GM12873 (cell line): ENCODE results near the gene CEP85.

Source experiments
- TF ChIP-seq, protein P1 (sequence below): IDR thresholded peaks from 2 replicates; pipeline ENCODE4 v1.5.1; 2012; ENCODE audit warnings: low read depth, mild to moderate bottlenecking, moderate library complexity, low read length, control low read depth; ENCODE audit not compliant: insufficient read depth; ENCODE audit errors: missing control alignments

Gene CEP85

DNA sequence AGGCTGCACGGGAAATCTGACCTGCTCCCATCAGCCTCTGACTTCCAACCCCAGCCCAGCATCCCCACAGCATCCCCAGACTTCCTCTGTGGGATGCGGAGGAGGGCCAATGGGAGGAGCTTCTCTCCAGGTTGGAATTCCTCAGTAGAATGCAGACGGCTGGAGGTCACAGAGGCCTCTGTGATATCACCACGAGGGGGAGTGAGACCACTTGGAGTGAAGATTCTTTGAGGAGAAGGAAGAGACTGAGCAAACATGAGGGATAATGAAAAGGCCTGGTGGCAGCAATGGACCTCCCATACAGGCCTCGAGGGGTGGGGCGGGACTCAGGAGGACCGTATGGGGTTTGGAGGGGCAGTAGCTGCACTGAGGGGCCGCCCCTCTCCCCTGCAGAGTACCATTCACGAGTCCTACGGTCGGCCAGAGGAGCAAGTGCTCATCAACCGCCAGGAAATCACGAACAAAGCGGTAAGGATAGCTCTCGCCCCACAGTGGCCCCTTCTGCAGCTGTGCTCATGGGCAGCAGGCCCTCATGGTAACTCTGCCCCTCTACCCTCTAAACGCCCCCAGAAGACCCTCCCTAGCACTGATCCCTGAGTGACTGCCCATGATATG is 43.5 kb upstream of the CEP85 start, which contains the start of gene CATSPER4:
Gene CATSPER4, plus strand, starts transcription at position 230 of the 615 bp plus-strand sequence. Its CDS starts 26 bp downstream, at position 256.
- TF ChIP-seq, protein P1, sequence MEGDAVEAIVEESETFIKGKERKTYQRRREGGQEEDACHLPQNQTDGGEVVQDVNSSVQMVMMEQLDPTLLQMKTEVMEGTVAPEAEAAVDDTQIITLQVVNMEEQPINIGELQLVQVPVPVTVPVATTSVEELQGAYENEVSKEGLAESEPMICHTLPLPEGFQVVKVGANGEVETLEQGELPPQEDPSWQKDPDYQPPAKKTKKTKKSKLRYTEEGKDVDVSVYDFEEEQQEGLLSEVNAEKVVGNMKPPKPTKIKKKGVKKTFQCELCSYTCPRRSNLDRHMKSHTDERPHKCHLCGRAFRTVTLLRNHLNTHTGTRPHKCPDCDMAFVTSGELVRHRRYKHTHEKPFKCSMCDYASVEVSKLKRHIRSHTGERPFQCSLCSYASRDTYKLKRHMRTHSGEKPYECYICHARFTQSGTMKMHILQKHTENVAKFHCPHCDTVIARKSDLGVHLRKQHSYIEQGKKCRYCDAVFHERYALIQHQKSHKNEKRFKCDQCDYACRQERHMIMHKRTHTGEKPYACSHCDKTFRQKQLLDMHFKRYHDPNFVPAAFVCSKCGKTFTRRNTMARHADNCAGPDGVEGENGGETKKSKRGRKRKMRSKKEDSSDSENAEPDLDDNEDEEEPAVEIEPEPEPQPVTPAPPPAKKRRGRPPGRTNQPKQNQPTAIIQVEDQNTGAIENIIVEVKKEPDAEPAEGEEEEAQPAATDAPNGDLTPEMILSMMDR = no peak

DNA sequence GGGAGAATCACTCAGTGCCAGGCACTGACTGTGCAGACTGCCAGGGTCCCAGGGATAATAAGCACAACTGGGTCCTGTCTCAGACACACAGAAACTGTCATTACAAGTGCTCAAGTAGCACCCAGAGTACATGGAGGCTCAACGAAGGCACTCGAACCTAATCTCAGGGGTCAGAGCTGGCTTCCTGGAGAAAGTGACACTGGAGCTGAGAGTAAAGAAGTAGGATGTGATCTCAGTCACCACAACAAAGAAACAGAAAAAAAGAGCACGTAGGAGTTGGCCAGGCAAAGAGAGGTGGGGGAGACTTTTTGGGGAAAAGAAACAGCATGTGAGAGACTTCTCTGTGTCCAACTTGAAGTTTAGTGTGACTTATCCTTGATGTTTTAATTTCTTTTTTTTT is 42.3 kb upstream of the CEP85 start:
- TF ChIP-seq, protein P1 = no peak

DNA sequence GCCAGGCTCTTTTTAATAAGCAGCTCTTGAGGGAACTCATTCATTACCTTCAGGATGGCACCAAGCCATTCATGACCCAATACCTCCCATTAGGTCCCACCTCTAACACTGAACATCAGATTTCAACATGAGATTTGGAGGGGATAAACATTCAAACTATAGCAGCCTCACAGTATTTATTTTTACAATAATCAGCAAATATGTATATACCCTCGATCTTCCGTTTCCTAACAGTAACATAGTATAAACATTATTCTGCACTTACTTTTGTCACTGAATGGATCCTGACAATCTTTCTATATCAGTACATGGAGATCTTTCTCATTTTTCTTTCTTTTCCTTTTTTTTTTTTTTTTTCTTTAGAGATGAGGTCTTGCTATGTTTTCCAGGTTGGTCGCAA is 38.2 kb upstream of the CEP85 start:
- TF ChIP-seq, protein P1 = no peak

DNA sequence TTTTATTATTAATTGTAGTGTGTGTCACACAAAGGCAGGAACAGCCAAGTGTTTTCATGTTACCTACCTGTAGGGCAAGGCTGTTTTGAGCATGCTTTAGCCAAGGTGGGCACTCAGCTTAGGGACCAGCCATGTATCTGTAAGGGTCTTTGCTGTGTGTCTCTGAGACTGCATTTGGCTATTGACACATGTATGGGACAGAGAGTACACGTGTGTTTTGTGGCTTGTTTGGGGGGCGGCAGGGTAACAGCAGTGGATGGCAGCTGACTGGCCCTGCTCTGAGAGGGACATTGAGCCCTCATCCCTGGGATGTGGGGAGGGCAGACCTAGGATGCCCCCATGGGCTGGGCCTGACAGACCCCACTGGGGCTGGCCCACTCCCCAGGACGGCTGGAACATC is 36.7 kb upstream of the CEP85 start:
- TF ChIP-seq, protein P1 = no peak

DNA sequence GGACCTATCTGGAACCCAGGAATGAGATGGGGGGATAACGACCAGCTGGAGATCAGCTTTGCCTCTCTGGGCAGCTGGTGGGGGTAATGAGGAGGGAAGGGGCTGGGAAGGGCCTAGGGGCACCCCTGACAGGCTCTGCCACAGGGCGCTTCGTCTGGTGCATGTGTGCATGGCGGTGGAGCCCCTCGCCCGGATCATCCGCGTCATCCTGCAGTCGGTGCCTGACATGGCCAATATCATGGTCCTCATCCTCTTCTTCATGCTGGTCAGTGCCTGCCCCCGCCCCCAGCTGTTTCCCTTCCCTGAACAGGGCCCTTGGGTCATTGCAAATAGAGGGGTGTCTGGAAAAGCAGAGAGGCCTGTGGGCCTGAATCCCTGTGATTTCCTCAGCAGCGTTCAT is 36.2 kb upstream of the CEP85 start:
- TF ChIP-seq, protein P1 = no peak

DNA sequence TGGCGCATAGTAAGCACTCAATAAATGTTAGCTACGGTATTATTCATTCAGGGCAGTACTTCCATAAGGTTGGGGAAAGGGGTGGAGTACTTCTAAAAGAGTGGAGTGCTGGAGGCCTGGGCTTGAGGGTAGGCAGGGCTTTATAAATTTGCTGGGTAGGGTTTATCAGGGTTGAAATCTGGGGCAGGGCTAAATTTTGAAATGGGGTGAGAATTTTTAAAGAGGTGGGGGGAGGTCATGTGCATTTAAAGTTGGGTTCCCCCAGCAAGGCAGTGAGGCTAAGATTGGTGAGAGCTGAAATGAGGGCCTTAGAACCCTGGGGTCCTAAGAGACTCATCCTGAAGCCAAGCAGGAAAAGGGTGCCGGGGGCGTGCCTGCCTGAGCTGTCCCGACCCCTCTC is 33.6 kb upstream of the CEP85 start:
- TF ChIP-seq, protein P1 = no peak

DNA sequence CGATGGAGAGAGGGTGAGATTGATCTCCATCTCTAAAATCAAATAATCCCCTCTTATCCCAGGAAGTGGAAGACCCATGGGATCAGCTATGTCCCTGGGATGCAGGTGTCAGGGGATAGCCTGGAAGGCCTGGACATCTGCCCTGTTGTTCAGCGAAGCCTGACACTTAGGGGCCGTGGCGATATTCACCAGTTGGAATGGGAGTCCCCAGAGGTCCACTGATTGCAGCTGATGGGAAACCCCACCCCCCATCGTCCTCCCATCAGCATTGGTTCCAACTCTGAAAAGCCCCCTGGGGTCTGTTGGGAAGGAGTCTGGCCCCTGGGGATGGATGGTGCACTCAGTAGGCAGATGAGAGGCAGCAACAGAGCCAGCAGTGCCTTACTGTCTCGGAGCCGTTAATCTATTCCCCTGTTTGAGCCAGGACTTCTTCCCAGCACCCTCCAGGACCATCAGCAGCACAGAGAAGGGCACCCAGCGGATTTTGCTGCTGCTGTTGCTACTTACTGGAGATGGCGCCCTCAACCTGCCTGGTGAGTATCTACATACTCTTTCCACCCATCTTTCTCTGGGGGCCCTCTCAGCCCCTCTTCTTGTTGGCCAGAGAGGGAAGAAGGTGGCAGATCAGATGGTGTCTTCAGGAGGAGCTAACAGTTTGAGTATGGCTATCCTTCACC is 30.2 kb upstream of the CEP85 start:
- TF ChIP-seq, protein P1 = peak; percentile 31
